Transverse colon (tissue), 4 donors: Measurements from ENCODE around the gene GGACT. TPM values are rescaled to one million over a fixed set of nuclear protein-coding genes. Genes with fewer than 3 reads are reported as not detected.

Experiments
- DNase-seq: peaks from one replicate; pipeline ENCODE4 v3.0.0-alpha.2; 2019
- H3K27ac ChIP-seq, 4 donors: fragments of 200-600 bp; sonication (generic); 2 replicates each; pipeline ENCODE4 v1.5.1; 2016 to 2018; ENCODE audit warnings: inconsistent platforms in 4 of 4
- H3K27me3 ChIP-seq: fragments of 200-600 bp; sonication (generic); 2 replicates; pipeline ENCODE4 v1.5.1; 2017; ENCODE audit warnings: inconsistent platforms
- H3K36me3 ChIP-seq, 4 donors: fragments of 200-600 bp; sonication (generic); 2 replicates each; pipeline ENCODE4 v1.5.1; 2017 to 2019; ENCODE audit warnings: inconsistent platforms in 4 of 4
- H3K4me1 ChIP-seq, 4 donors: fragments of 200-600 bp; sonication (generic); 2 replicates each; pipeline ENCODE4 v1.5.1; 2017 to 2020; ENCODE audit warnings: inconsistent platforms in 4 of 4
- H3K4me3 ChIP-seq, 4 donors: fragments of 200-600 bp; sonication (generic); 1 replicate in 1 of 4; 2 replicates in 3 of 4; pipeline versions ENCODE4 v1.5.1 to v1.6.1; 2017 to 2019; ENCODE audit warnings: inconsistent platforms in 4 of 4
- H3K9me3 ChIP-seq, 2 donors: fragments of 200-600 bp; sonication (generic); 2 replicates each; pipeline ENCODE4 v1.5.1; 2017 to 2019; ENCODE audit warnings: inconsistent platforms in 2 of 2
- EP300 ChIP-seq: sonication (generic); formaldehyde crosslinking; IDR thresholded peaks from one replicate; pipeline ENCODE4 v1.6.1; 2017; ENCODE audit warnings: antibody characterized with exemption, low read depth
- POLR2A ChIP-seq: fragments of 450-650 bp; IDR thresholded peaks from one replicate; pipeline ENCODE4 v1.6.1; 2016; ENCODE audit warnings: antibody characterized with exemption, mild to moderate bottlenecking, moderate library complexity
- POLR2AphosphoS5 ChIP-seq, 3 donors: sonication (generic); formaldehyde crosslinking; IDR thresholded peaks; one replicate each; pipeline ENCODE4 v1.6.1; 2016; ENCODE audit warnings: antibody characterized with exemption in 3 of 3
- WGBS, 2 donors: methylation state at CpG; one replicate each; pipeline ENCODE4 v1.1.5; 2018; ENCODE audit warnings: low coverage in 1 of 2; 5-methylcytosine and 5-hydroxymethylcytosine counted together
- in situ Hi-C, 4 donors: fragments of 200-750 bp; cut with MboI; loops; one replicate each; pipeline versions ENCODE4 v1.15.0 to v1.15.1; 2017; ENCODE audit warnings: low sequenced_read_pairs in 3 of 4, low pct_ligation_motif_present in 1 of 4, low pct_unique_long_range_greater_than_20kb in 1 of 4
- intact Hi-C: fragments of 100-400 bp; cut with DNase I; formaldehyde crosslinking; loops from one replicate; pipeline ENCODE4 v1.15.1; 2023; ENCODE audit warnings: low total_unique reads
- total RNA-seq, 4 donors: library from RNA; depleted of rRNA; stranded (reverse); fragments of >200 nt; gene quantifications; one replicate each; pipeline ENCODE4 v1.1.0, GENCODE V29; 2016
- TF ChIP-seq, protein P1 (sequence below), 5 experiments: fragments of 200-600 bp in 3 of 5; fragments of 450-650 bp in 2 of 5; sonication (generic) in 3 of 5; IDR thresholded peaks; 1 replicate in 2 of 5; 2 replicates in 3 of 5; pipeline ENCODE4 v1.5.1; 2016 to 2017; ENCODE audit warnings: antibody characterized with exemption in 5 of 5, inconsistent platforms in 3 of 5, mild to moderate bottlenecking in 2 of 5, moderate library complexity in 1 of 5

Gene GGACT
- total RNA-seq, 4 donors from 2014 or later: 6.4 to 9.2 (median 8.8) TPM; not detected in 1

DNA sequence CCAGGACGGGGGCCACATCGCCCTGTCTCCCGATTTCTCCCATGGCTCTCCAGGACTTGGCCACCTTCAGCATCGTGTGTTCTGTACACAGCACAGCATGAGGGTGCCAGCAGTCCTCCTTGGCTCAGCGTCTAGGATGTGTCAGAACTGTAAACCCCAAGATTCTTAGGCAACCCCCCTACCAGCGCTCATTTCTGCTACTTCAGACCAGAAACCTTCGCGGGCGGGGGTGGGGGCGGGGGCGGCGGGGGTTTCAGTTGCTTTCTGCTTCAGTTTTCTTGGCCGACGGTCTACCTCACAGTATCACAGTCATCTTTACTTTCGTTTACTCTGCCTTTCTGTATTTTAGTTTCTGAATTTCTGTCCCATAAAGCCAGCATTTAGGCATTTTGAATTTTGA lies 82.4 kb downstream of the GGACT start:
- Histone ChIP-seq H3K27ac (no peak overlapping the region), H3K27me3 (no peaks in the 10 kb centered on the region), H3K4me3 (no peak overlapping the region), H3K9me3 (no peaks in the 10 kb centered on the region), H3K4me1 (no peaks in the 10 kb centered on the region), H3K36me3 (no peaks in the 10 kb centered on the region)
- DNase-seq: no peak
- TF ChIP-seq EP300: no peak
- TF ChIP-seq POLR2AphosphoS5 (IDR thresholded peaks at IDR 0.05): no peak
- TF ChIP-seq, protein P1, sequence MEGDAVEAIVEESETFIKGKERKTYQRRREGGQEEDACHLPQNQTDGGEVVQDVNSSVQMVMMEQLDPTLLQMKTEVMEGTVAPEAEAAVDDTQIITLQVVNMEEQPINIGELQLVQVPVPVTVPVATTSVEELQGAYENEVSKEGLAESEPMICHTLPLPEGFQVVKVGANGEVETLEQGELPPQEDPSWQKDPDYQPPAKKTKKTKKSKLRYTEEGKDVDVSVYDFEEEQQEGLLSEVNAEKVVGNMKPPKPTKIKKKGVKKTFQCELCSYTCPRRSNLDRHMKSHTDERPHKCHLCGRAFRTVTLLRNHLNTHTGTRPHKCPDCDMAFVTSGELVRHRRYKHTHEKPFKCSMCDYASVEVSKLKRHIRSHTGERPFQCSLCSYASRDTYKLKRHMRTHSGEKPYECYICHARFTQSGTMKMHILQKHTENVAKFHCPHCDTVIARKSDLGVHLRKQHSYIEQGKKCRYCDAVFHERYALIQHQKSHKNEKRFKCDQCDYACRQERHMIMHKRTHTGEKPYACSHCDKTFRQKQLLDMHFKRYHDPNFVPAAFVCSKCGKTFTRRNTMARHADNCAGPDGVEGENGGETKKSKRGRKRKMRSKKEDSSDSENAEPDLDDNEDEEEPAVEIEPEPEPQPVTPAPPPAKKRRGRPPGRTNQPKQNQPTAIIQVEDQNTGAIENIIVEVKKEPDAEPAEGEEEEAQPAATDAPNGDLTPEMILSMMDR (IDR thresholded peaks at IDR 0.05): no peak
- TF ChIP-seq POLR2A: no peak
- WGBS, 2 donors: 75 to 80% methylated on average over 8 to 15 of the region's 15 CpGs
- intact Hi-C loops: no loop called here
- in situ Hi-C loops: loop anchor here (10.0 to 25.0 kb wide), 5 partner anchors 269 to 851 kb away; no protein-coding TSS in a partner anchor

- no peak overlapping the region for H3K4me3 ChIP-seq
Measured at GRCh38 chr13:100503622-100504021, 85.0 kb downstream of the GGACT start.

DNA sequence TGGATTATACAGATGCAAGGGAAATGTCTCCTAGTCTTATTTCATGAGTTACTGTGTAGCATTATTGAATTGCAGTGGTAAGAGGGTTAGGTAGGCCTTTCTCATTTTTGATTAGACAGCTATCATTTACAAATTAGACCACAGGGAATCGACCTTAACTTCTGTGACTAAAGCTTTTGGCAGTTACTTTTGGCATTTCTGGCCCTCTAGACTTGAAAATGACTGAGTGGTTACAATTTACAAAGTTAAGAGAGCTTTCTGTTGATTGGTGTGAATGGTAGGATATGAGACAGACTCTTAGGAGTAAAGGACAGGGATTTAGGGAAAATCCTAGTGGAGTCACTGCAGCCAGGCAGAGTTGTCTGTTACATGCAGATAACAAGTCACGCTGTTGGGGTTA lies 86.1 kb downstream of the GGACT start:
- Histone ChIP-seq H3K27me3 (no peaks in the 10 kb centered on the region), H3K4me3 (no peak overlapping the region), H3K9me3 (no peaks in the 10 kb centered on the region), H3K36me3 (no peaks in the 10 kb centered on the region), H3K27ac (no peak overlapping the region), H3K4me1 (no peaks in the 10 kb centered on the region)
- intact Hi-C loops: no loop called here
- in situ Hi-C loops: loop anchor here (10.0 to 25.0 kb wide), 5 partner anchors 265 to 848 kb away; no protein-coding TSS in a partner anchor
- 59 to 60% methylated on average over 2 of the region's 2 CpGs for WGBS, 2 donors
- TF ChIP-seq EP300 (no peak), POLR2A (no peak), POLR2AphosphoS5 (IDR thresholded peaks at IDR 0.05) (no peak)
- TF ChIP-seq, protein P1 (IDR thresholded peaks at IDR 0.05): no peak
- DNase-seq: no peak

More at GRCh38 chr13:100503622-100504021, 85.0 kb downstream of the GGACT start:
- WGBS, 2 donors: 89 to 100% methylated on average over 3 of the region's 3 CpGs
- no peak for DNase-seq
- H3K27me3 ChIP-seq: no peaks in the 10 kb centered on the region
- intact Hi-C loops: no loop called here
- in situ Hi-C loops: loop anchor here (10.0 to 25.0 kb wide), 5 partner anchors 266 to 849 kb away; no protein-coding TSS in a partner anchor
- H3K4me1 ChIP-seq: no peaks in the 10 kb centered on the region
- TF ChIP-seq EP300: no peak
- TF ChIP-seq POLR2AphosphoS5 (IDR thresholded peaks at IDR 0.05): no peak
- TF ChIP-seq POLR2A: no peak
- TF ChIP-seq, protein P1 (IDR thresholded peaks at IDR 0.05): no peak
- H3K9me3 ChIP-seq: no peaks in the 10 kb centered on the region
- H3K27ac ChIP-seq: no peak overlapping the region
- no peaks in the 10 kb centered on the region for H3K36me3 ChIP-seq

- Histone ChIP-seq H3K4me3 (no peak overlapping the region), H3K27me3 (no peaks in the 10 kb centered on the region), H3K4me1 (no peaks in the 10 kb centered on the region), H3K27ac (no peak overlapping the region), H3K36me3 (no peaks in the 10 kb centered on the region), H3K9me3 (no peaks in the 10 kb centered on the region)
- DNase-seq: no peak
- TF ChIP-seq POLR2AphosphoS5 (IDR thresholded peaks at IDR 0.05) (no peak), POLR2A (no peak), EP300 (no peak)
- TF ChIP-seq, protein P1 (IDR thresholded peaks at IDR 0.05): no peak
- in situ Hi-C loops (no loop called here), intact Hi-C loops (no loop called here)
- 91% methylated on average over 1 of the region's 1 CpG; no CpG with 5 or more reads in 1 of the 2 donors for WGBS, 2 donors
Measured at GRCh38 chr13:100497389-100497788, 91.2 kb downstream of the GGACT start.
